Panc1 (cell line): Measurements from ENCODE around the gene SORBS1. TPM values are rescaled to one million over a fixed set of nuclear protein-coding genes. Genes with fewer than 3 reads are reported as not detected.

Experiments
- ATAC-seq: fragments of 200-7000 bp; cut with Tn5 transposase; 2 replicates; pipeline ENCODE4 v1.9.1; 2020; ENCODE audit warnings: mild to moderate bottlenecking, moderate library complexity
- BruUV-seq: library from RNA; stranded (reverse); fragments of 400-500 nt; replicated peaks from 2 replicates; lab custom pipeline; 2021; lab: Mats Ljungman, UMichigan
- CTCF ChIA-PET: fragments of 300-600 bp; sonication (Branson Sonifier 250); formaldehyde crosslinking; loops from one replicate; lab custom pipeline; 2022; ENCODE audit warnings: antibody characterized with exemption; lab: Charles Lee
- POLR2A ChIA-PET: fragments of 300-600 bp; sonication (Branson Sonifier 250); formaldehyde crosslinking; loops from one replicate; lab custom pipeline; 2022; ENCODE audit warnings: antibody characterized with exemption; lab: Charles Lee
- DNase-seq: peaks from one replicate; pipeline ENCODE4 v3.0.0-alpha.2; 2010; ENCODE audit warnings: low read depth, low spot score
- H3K27ac ChIP-seq: 2 replicates; pipeline ENCODE4 v1.5.1; 2011; ENCODE audit warnings: mild to moderate bottlenecking, low read length, inconsistent platforms
- H3K27me3 ChIP-seq: fragments of 200-500 bp; sonication (Bioruptor generic); 2 replicates; pipeline ENCODE4 v1.6.0; 2014; ENCODE audit warnings: low read length, inconsistent platforms; ENCODE audit not compliant: control insufficient read depth, insufficient read depth
- H3K36me3 ChIP-seq: fragments of 200-500 bp; sonication (Bioruptor generic); 2 replicates; pipeline ENCODE4 v1.5.1; 2014; ENCODE audit warnings: inconsistent platforms, mild to moderate bottlenecking, low read length, moderate library complexity; ENCODE audit not compliant: control insufficient read depth, insufficient read depth
- H3K4me1 ChIP-seq: 2 replicates; pipeline ENCODE4 v1.5.1; 2011; ENCODE audit warnings: inconsistent platforms, mild to moderate bottlenecking, low read length, moderate library complexity; ENCODE audit not compliant: control insufficient read depth, insufficient read depth
- H3K4me3 ChIP-seq, 2 experiments: 2 replicates each; pipeline ENCODE4 v1.5.1; 2011 to 2012; ENCODE audit warnings: low read depth in 2 of 2, low read length in 2 of 2, mild to moderate bottlenecking in 2 of 2, inconsistent platforms in 1 of 2, moderate library complexity in 1 of 2
- H3K9me3 ChIP-seq: fragments of 200-500 bp; sonication (Bioruptor generic); 2 replicates; pipeline ENCODE4 v1.5.1; 2014; ENCODE audit warnings: low read depth, mild to moderate bottlenecking, inconsistent platforms, low read length, moderate library complexity; ENCODE audit not compliant: control insufficient read depth, insufficient read depth
- CTCF ChIP-seq: fragments of 450-650 bp; IDR thresholded peaks from 2 replicates; pipeline ENCODE4 v1.5.1; 2017; ENCODE audit warnings: mild to moderate bottlenecking
- POLR2AphosphoS5 ChIP-seq: IDR thresholded peaks from 2 replicates; pipeline ENCODE4 v1.6.1; 2012; ENCODE audit warnings: mild to moderate bottlenecking, low read depth, low read length, moderate library complexity
- SIN3A ChIP-seq: IDR thresholded peaks from 2 replicates; pipeline ENCODE4 v1.6.1; 2012; ENCODE audit warnings: low read depth, mild to moderate bottlenecking, low read length, moderate library complexity, borderline replicate concordance; ENCODE audit not compliant: insufficient read depth
- TCF7L2 ChIP-seq: IDR thresholded peaks from 2 replicates; pipeline ENCODE4 v1.6.1; 2011; ENCODE audit warnings: mild to moderate bottlenecking, low read depth, low read length, inconsistent platforms
- in situ Hi-C: cut with HindIII; loops from 2 replicates; pipeline ENCODE4 v1.10.0; 2016; ENCODE audit warnings: low sequenced_read_pairs, low pct_unique_long_range_greater_than_20kb
- intact Hi-C: fragments of 100-400 bp; cut with micrococcal nuclease; formaldehyde crosslinking; loops from one replicate; pipeline ENCODE4 v1.10.0; 2022; ENCODE audit not compliant: unreplicated experiment
- total RNA-seq: library from RNA; stranded (reverse); gene quantifications from one replicate; pipeline ENCODE4 v1.2.1, GENCODE V29; 2021; ENCODE audit not compliant: unreplicated experiment
- TF ChIP-seq, protein P1 (sequence below), 2 experiments: IDR thresholded peaks; 2 replicates each; pipeline ENCODE4 v1.6.1; 2011 to 2012; ENCODE audit warnings: low read depth in 2 of 2, control low read depth in 1 of 2, low read length in 1 of 2, mild to moderate bottlenecking in 1 of 2, moderate library complexity in 1 of 2; ENCODE audit not compliant: insufficient read depth in 1 of 2

Gene SORBS1
- total RNA-seq, 1 experiment from 2014 or later, result 29.4 TPM

DNA sequence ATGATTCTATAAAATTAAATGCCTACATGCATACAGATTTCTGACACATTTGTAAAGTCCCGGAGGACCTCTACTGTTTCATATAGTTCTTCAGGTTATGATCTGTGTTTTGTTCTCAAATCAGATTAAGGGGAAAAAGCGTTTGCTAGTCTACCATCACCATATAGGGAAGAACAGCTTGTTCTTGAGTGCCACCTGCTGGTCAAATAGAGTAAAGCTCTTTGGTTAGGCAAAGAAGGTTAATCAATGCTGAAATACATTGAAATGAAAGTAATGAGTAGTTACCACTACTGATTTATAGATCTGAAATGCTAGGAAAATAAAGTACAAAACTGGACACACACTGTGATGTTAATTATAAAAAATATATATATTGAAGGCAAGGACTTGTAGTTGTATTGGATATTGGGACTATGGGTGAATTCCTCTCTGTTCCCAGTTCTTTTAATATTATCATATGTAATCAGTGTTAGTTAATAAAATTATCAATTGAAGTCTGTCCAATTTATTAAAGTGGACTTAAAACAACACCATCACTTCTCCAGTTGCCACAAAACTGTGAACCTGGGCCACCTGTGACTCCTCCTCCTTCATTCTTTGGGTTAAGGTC, 197.8 kb downstream of the SORBS1 start:
- no TSS peak for BruUV-seq
- Histone ChIP-seq H3K27ac (no peak overlapping the region), H3K4me1 (no peaks in the 10 kb centered on the region; the same call in 1 of the 2 replicates), H3K36me3 (no peaks in the 10 kb centered on the region), H3K9me3 (no peaks in the 10 kb centered on the region), H3K4me3 (no peak overlapping the region), H3K27me3 (no peaks in the 10 kb centered on the region)
- in situ Hi-C loops (no loop called here), intact Hi-C loops (loop anchor here (1.0 to 5.0 kb wide), 5 partner anchors 76 to 736 kb away; no protein-coding TSS in a partner anchor)
- ATAC-seq (peak; percentile 85), DNase-seq (peak; percentile 51)
- CTCF ChIA-PET, result interaction anchor here (0.6 to 3.3 kb wide), 6 partner anchors 10 to 399 kb away, joined by 3 to 30 read pairs (median 4); no protein-coding TSS in a partner anchor
- TF ChIP-seq POLR2AphosphoS5, result no peak
- peak; percentile 86; the same call in 1 of the 2 replicates for TF ChIP-seq CTCF
- POLR2A ChIA-PET, result no interaction called here

DNA sequence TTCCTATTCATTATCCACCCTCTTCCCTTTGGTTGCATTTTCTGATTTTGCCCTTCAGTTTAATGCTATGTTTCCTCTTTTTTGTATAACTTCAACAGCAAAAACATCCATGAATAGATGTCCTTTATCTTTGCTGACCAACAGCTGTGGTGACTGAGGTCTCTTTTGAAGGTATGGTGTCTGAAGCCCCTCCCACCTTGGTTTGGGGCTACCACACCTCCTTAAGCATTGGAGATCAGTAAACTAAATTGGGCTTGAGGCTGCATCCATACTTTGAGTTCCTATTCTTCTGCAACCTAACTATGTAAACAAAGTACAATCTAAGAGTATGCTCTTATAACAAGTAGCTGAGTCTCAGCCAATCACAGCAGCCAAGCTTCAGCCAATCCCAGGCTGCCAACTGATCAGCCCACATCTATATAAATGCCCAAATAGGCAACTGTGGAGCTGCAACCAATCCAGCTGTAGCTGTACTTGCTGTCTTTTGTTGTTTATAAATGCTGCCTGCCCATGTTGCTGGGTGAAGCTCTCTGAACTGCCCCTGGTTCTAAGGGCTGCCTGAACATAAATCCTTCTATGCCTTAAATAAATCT, 201.0 kb downstream of the SORBS1 start:
- Histone ChIP-seq H3K9me3 (no peaks in the 10 kb centered on the region), H3K27me3 (no peaks in the 10 kb centered on the region), H3K4me1 (no peaks in the 10 kb centered on the region; the same call in 1 of the 2 replicates), H3K27ac (no peak overlapping the region), H3K36me3 (no peaks in the 10 kb centered on the region), H3K4me3 (no peak overlapping the region)
- TF ChIP-seq POLR2AphosphoS5, result no peak
- TF ChIP-seq, protein P1, sequence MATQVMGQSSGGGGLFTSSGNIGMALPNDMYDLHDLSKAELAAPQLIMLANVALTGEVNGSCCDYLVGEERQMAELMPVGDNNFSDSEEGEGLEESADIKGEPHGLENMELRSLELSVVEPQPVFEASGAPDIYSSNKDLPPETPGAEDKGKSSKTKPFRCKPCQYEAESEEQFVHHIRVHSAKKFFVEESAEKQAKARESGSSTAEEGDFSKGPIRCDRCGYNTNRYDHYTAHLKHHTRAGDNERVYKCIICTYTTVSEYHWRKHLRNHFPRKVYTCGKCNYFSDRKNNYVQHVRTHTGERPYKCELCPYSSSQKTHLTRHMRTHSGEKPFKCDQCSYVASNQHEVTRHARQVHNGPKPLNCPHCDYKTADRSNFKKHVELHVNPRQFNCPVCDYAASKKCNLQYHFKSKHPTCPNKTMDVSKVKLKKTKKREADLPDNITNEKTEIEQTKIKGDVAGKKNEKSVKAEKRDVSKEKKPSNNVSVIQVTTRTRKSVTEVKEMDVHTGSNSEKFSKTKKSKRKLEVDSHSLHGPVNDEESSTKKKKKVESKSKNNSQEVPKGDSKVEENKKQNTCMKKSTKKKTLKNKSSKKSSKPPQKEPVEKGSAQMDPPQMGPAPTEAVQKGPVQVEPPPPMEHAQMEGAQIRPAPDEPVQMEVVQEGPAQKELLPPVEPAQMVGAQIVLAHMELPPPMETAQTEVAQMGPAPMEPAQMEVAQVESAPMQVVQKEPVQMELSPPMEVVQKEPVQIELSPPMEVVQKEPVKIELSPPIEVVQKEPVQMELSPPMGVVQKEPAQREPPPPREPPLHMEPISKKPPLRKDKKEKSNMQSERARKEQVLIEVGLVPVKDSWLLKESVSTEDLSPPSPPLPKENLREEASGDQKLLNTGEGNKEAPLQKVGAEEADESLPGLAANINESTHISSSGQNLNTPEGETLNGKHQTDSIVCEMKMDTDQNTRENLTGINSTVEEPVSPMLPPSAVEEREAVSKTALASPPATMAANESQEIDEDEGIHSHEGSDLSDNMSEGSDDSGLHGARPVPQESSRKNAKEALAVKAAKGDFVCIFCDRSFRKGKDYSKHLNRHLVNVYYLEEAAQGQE (IDR thresholded peaks at IDR 0.05; ENCODE audit: insufficient read depth in 1 of 2, low read depth in 2 of 2, low read length in 1 of 2), result no peak
- no peak for TF ChIP-seq SIN3A
- ChIA-PET POLR2A (no interaction called here), CTCF (no interaction called here)
- no peak for ATAC-seq
- no TSS peak for BruUV-seq
- DNase-seq, result no peak
- in situ Hi-C loops (no loop called here), intact Hi-C loops (loop anchor here (5.0 kb wide), 2 partner anchors 73 to 733 kb away; no protein-coding TSS in a partner anchor)

DNA sequence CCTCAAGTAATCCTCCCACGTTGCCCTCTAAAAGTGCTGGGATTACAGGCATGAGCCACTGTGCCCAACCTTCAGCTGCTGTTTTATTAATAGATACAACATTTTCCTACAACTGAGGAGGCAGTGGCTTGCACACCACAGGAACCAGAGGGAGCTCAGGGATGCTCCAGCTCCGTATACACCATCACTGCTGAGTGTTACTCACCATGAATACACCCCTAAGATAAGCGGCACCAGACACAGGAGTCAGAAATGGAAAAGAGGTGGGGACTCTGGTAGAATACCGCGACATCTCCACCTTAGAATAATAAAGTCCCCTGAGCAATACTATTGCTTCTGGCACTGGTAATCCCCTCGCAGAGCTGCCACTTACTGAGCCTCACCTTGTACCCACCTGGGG, 201.7 kb downstream of the SORBS1 start:
- H3K27ac ChIP-seq, result no peak overlapping the region
- no peaks in the 10 kb centered on the region for H3K27me3 ChIP-seq
- intact Hi-C loops (no loop called here), in situ Hi-C loops (no loop called here)
- DNase-seq, result no peak
- TF ChIP-seq CTCF (no peak), SIN3A (no peak), POLR2AphosphoS5 (no peak), TCF7L2 (no peak)
- TF ChIP-seq, protein P1 (IDR thresholded peaks at IDR 0.05; ENCODE audit: insufficient read depth in 1 of 2, low read depth in 2 of 2, low read length in 1 of 2), result no peak
- no TSS peak for BruUV-seq
- no peak for ATAC-seq
- ChIA-PET CTCF (no interaction called here), POLR2A (no interaction called here)
- no peaks in the 10 kb centered on the region for H3K9me3 ChIP-seq
- no peaks in the 10 kb centered on the region; the same call in 1 of the 2 replicates for H3K4me1 ChIP-seq
- H3K36me3 ChIP-seq, result no peaks in the 10 kb centered on the region
- no peak overlapping the region for H3K4me3 ChIP-seq
